ENCODE results near the gene CCDC188.

DNA sequence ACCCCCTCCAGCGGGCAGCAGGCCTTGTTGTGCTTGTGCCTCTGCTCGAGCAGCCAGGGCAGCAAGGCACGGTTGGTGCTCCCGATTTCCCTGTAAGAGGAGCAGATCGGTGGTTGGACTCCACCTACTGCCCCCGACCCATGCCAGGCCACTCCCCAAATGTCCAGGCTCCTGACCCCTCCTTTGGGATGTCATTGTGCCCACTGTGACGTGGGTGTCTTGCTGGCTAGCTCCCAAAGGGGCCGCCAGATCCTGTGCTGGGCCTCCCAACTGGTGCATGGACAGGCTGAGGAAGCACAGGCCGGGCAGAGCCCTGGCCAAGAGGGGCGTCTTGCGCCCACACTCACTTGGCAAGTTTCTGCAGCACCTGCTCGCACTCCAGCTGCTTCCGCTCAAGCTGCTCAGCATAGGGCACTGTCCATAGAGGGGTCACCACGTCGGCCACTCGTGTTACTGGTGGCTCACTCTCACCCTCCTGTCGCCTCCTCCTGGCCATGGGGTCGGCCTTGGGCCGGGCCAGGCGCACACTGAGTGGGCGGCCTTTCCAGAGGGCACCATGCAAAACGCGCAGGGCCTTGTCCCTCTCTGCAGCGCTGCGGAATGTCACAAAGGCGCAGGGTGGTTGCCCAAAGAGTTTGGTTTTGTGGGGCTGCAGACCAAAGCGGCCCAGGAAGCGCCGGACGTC is 35.0 kb downstream of the CCDC188 start, which contains the start of gene RANBP1:
- TF ChIP-seq, protein P1, sequence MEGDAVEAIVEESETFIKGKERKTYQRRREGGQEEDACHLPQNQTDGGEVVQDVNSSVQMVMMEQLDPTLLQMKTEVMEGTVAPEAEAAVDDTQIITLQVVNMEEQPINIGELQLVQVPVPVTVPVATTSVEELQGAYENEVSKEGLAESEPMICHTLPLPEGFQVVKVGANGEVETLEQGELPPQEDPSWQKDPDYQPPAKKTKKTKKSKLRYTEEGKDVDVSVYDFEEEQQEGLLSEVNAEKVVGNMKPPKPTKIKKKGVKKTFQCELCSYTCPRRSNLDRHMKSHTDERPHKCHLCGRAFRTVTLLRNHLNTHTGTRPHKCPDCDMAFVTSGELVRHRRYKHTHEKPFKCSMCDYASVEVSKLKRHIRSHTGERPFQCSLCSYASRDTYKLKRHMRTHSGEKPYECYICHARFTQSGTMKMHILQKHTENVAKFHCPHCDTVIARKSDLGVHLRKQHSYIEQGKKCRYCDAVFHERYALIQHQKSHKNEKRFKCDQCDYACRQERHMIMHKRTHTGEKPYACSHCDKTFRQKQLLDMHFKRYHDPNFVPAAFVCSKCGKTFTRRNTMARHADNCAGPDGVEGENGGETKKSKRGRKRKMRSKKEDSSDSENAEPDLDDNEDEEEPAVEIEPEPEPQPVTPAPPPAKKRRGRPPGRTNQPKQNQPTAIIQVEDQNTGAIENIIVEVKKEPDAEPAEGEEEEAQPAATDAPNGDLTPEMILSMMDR (IDR thresholded peaks at IDR 0.05; ENCODE audit: borderline replicate concordance, extremely low read depth, low read length, poor library complexity, severe bottlenecking): no peak
- TF ChIP-seq EZH2 (IDR thresholded peaks at IDR 0.05; ENCODE audit: borderline replicate concordance, low read depth, low read length, severe bottlenecking): no peak
